HG03097 (cell line): ENCODE results near the gene MAP4K5.
A peak's percentile ranks its signal among the peaks of the same experiment; 100 is the strongest.
"Not testable (repeated sequence)": the region's sequence is repeated elsewhere in the genome, so short reads cannot be mapped to it uniquely, and the experiment has no call there.

Experiments
- ATAC-seq: cut with Tn5 transposase; IDR thresholded peaks from one replicate; pipeline ENCODE4 v1.9.1; 2021; ENCODE audit not compliant: unreplicated experiment, low FRiP score

MAP4K5 gene

DNA sequence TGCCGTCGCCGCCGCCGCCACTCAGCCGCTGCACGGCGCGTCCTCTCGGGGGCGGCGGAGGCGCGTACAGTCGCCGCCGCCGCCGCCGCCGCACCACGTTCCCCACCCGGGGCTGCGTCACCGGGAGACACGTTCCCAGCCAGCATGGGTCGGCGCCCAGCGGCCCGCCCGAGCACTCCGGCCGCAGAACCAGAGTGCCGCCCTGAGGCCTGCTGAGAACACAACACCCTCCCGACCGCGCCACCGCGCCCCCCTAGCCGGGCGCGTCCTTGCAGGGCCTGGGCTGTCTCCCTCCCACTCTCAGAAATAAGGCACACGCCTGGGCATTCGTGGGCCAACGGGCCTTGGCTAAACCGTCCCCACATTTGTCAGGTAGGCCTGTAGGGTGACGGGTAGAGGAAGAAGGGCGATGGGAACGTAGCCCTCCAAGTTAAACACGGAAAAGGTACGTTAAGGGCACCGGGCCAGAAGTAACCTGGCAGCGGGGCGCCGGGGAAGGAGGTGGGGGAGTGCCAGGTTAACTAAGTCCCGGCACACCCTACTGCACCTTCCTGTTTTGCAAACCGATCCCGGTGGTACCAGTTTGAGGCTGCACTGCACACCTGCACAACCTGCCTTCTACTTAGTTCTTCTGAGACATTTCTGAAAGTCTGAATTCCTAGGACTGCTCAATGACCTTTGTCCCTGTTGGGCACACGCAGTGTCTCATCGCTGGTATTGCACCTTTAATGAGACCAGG lies at the start of gene MAP4K5:
TSS of gene MAP4K5 (minus strand) at position 68 of the 739 bp plus-strand sequence. CDS start 520 bp downstream, outside the sequence.
- ATAC-seq, result peak; percentile 92

DNA sequence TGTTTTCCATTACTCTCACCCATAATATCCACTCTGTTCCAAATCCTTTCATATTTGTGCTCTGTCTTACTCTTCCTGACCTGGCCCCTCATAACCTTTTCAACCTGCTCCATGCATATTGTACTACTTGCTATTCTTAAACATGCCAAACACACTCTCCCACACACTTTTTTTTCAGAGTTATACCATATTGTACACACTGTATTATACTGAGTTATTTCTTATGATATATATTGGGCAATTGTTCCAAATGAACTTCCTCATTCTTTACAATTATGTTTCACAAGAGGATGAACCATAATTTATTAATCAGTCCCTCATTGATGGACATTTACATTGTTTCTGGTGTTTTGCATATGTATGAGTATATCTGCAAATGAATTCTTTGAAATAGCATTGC lies 46.1 kb upstream of the MAP4K5 start:
- ATAC-seq, result no peak

DNA sequence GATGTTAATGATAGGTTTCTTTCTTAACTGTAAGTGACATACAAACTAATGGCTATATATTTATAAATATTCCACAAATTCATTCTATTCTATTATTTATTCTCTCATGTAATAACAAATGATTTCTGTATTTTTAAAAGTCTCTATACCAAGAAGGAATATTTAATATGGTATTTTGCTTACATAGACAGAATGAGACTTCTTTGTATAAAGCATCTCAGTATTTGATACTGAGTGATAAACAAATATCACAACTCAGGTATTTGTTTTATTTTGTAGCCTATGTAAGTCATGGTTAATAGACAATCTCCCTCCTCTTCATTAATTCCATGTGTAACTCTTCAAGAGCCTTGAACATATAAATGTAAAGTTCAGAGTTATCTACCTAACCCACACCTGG lies 45.6 kb upstream of the MAP4K5 start:
- no peak for ATAC-seq

DNA sequence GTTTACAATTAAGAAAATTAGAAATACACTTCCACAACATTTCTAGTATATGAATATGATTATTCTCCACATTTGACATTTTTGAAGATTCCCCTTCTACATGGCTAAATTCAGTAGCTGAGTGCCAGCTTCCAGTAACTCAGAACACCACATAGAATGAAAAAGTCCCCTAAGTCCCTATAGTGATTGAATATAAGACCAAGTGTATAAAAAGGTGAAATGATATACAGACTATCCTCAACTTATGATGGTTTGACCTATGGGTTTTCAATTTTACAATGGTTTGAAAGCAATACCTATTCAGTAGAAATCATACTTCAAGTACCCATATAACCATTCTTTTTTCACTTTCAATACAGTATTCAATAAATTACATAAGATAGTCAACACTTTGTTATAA lies 43.4 kb upstream of the MAP4K5 start:
- no peak for ATAC-seq

DNA sequence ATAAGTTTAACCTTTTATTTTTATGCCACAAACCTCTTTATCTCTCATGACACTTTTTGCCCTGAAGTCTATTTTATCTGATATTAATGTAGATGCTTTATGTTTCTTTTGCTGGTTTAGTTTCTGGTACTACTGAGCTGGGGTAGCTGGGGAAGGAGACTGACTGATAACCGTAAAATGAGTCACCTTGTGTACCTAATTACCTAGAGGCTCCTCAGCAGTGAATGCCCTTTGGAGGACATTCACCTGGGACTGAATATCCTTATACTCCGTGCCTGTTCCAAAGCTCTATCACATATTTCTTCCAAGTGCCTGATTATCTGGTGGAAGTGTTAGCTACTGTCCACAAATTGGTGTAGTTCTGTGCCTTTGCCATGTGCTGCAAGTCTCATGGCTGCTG lies 41.5 kb upstream of the MAP4K5 start:
- ATAC-seq, result no peak

DNA sequence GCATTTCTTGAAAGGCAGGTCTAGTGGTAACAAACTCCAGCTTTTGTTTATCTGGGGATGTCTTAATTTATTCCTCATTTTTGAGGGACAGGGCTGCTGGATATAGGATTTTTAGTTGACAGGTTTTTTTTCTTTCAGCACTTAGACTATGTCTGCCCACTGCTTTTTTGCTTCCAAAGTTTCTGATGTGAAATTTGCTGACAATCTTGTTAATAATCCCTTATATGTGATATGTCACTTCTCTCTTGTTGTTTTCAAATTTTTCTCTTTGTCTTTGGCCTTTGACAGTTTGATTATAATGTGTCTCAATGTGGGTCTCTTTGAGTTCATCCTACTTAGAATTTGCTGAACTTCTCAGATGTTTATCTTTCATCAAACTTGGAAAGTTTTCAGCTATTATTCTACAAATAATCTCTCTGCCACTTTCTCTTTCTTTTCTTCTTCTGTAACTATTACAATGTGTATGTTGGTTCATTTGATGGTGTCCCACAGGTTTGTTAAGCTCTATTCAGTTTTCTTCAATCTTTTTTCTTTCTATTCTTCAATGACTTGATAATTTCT lies 37.4 kb upstream of the MAP4K5 start:
- no peak for ATAC-seq

DNA sequence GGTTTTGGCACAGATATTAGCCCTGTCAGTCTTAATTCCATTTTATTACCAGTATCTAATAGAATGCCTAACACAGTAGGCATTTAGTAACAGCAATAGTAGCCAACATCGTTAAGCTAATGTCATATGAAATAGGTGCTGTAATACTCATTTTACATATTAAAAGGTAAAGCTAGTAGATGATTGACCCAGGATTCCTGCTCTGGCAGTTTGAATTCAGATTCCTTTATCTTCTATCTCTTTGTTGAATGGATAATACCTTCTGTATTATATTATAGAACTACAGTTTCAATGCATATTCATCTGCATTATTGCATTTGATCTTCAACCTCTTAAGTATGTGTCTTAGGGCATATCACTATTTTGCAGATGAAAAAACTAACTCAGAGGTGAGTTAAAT lies 30.5 kb upstream of the MAP4K5 start:
- no peak for ATAC-seq

DNA sequence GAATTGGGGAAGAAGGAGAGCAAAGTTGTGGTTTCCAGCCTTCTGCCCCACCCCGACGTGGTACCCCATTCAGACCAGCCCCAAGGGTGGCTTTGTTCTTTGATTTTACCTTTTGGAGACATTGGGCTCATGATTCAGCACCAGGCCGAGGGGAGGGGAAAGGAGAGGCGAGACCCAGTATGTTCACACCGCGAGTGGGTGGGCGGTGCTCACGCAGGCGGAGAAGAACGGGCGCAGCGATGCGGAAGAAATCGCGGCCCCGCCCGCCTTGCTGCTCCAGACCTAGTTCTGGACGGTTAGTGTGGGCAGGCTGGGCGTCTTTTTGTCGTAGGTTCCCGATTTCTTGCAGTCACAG lies 28.5 kb upstream of the MAP4K5 start:
- no peak for ATAC-seq

DNA sequence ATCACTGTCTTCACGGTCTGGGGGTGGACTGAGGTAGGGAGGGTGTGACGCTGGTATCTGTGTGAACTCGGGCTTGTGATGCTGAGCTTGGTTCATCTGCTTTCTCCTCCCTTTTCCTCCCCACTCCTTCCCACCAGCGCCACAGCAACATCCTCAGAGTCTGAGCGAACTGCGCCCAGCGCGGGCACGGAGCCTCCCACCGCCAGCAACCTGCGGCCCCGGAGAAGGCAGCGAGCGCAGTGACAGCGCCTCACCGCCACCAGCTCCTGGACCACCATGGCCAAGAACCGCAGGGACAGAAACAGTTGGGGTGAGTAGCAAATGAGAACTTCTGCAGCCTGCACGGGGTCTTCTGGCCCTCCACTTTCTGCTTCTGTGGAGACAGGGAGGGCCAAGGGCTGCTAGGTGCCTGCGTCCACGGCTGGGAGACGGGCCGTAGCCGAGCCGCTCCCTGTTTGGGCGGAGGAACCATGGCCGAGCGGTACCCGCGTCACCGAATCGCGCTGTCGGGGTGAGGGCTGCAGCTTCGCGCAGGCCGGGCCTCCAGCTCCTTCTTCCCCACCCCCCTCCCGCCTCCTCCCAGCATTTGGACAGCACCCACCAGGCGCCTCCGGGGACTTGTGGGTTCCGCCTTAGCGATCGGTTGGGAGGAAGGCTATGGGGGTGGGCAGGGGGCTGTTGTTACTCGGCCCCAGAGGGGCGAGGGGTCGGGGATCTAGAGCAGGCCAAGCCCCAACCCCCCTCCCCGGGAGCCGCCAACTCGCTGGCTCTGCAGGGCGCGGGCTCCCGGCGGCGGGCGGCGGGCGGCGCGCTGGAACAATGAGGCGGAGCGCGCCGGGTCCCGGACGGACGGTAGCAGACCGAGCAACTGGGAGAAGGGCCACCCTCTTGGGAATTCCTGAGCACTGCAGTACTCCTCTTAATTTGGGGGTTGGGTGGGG lies 27.9 kb upstream of the MAP4K5 start, which contains the start of gene ATL1:
TSS of gene ATL1 (plus strand) at position 156 of the 941 bp plus-strand sequence. CDS start at position 277, 121 bp downstream.
- ATAC-seq, result no peak

DNA sequence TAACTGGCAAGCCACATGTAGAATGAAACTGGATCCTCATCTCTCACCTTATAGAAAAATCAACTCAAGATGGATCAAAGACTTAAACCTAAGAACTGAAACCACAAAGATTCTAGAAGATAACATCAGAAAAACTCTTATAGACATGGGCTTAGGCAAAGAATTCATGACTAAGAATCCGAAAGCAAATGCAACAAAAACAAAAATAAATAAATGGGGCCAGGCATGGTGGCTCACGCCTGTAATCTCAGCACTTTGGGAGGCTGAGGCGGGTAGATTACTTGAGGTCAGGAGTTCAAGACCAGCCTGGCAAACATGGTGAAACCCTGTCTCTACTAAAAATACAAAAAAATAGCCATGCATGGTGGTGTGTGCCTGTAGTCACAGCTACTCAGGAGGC lies 20.4 kb upstream of the MAP4K5 start:
- not testable (repeated sequence) for ATAC-seq

DNA sequence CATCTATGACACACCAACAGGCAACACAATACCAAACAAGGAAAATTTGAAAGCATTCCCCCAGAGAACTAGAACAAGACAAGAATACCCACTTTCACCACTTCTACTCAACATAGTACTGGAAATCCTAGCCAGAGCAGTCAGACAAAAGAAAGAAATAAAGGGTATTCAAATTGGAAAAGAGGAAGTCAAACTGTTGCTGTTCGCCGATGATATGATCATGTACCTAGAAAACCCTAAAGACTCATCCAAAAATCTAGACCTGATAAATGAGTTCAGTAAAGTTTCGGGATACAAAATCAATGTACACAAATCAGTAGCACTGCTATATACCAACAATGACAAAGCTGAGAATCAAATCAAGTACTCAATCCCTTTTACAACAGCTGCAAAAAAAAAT lies 19.5 kb upstream of the MAP4K5 start:
- ATAC-seq, result no peak

DNA sequence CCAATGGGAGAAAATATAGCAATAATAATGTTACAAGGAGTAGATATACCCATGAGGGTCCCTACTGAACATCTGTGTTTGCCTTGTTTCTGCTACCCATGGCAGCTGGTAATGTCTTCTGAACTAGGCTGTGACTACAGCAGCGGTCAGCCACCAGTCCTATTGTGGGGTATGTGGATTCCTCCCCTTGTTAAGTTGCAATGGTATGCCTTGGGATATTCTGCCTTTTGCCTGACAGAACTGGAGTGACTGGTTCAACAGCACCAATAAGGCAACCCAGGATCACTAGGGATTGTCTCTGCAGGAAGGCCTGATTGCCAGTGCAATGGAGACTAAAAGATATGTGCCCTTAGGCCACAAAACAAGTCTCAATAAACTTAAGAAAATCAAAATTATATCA lies 17.9 kb upstream of the MAP4K5 start:
- no peak for ATAC-seq

DNA sequence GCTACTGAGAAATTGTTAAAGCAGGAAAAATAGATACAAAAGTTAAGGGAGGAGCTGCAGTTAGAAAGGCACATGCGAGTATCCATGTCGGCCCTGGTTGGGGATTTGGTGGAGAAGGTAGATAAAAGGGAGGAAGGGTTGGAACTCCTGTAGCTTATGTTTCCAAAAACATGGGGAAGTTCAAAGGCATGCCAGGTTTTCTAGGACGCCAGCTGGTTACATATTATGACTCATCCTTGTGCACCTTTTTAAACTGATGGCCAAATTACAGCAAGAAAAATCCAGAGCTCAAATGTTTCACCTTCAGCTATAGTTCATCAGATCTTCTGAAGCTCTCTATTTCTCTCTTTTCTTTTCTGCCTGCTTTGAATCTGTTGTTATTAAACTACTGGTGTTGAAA lies 13.2 kb upstream of the MAP4K5 start:
- ATAC-seq, result no peak

DNA sequence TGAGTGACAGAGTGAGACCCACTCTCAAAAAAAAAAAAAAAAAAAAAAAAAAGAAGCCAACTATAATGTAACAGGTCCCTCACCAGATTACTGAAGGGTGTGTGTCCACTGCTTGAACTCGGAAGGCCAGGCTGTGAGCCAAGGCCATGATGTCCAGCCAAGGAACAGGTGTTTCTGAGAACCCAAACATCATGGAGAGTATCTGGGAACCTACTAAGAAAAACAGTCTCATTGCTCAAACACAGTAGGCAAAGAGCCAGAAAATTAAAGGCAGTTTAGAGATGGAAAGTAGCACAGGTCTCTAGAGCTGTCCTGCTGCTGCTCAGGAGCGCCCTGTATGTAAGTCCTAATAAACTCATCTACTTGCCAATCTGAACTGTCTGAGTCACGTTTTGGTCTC lies 12.5 kb upstream of the MAP4K5 start:
- no peak for ATAC-seq

DNA sequence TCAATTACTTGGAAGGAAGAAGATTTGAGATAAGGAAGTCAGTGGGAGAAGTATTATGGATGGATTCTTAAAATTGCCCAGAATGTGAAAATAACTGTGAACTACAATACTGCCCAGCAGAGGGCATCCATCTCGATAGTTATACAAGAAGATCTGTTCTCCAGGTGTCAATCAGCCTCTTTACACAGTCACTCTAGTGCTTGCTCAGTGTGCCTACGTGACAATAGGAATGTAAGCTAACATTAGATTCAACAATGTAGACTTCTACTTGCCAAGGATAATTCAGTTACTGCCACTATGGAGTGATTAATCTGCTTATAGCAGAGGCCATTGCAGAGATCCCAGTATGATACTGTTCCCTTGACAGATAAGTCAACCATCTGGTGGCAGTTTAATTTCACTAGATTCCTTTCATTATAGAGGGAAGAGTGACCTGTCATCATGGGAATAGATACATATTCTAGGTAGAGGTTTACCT lies 10.6 kb upstream of the MAP4K5 start:
- ATAC-seq, result no peak

DNA sequence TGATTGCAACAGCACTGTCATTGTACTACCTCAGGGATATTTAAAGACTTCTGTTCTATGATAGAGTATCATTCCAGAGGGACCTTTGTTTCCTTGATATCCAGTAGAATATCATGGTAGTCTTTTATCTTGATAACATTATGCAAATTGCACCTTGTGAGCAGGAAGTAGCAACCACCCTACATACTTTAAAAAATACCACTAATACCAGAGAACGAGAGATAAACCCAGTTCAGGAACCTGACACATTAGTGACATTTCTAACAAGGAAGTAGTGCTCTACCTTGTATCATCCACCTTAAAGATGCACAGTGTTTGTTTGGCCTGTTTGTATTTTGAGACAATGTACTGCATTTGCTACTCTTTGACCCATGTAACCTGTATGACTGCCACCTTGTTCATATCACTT lies 8.8 kb upstream of the MAP4K5 start:
- no peak for ATAC-seq

DNA sequence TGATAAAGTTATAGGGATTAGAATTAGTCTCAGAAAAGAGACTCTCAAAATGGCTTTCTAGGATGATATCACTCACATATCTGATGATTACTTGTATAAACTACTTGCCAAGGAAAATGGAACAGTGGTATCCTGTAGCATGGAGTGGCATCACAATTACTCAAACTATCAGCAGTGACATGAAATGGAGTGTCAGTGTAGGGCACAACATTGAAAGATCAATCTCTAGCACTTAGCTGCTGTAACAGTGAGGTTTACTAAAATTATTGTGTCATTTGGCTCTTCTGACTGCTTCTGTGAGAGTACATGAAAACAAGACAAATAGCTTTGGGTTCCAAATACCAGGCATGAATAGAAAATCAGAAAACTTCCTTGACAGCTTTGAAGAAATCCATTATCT lies 6.7 kb upstream of the MAP4K5 start:
- no peak for ATAC-seq

DNA sequence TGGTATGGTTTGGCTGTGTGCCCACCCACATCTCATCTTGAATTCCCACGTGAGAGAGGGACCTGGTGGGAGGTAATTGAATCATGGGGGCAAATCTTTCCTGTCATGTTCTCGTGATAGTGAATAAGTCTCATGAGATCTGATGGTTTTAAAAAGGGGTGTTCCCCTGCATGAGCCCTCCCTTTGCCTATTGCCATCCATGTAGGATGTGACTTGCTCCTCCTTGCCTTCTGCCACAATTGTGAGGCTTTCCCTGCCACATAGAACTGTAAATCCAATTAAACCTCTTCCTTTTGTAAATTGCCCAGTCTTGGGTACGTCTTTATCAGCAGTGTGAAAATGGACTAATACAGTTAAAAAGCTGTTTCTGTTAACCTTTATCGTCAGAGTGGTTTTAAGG lies 5.7 kb upstream of the MAP4K5 start:
- not testable (repeated sequence) for ATAC-seq

DNA sequence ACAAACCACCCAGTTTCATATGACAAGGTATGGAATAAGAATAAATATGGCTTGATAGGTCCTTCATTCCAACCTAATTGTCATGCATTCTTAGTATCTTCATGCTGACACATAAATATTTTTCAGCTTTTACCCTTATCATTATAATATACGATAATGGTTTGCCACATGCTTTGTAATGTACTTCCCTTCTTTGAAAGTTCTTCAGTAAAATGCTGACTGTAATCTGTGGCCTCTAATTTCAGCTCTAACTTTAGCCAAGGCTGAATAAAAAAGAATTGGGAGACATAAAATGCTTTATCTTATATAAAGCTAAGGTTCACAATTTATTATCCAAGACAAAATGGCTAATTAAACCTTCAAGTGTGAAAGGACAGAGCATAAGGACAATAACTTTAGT lies 2.6 kb upstream of the MAP4K5 start:
- ATAC-seq, result no peak

DNA sequence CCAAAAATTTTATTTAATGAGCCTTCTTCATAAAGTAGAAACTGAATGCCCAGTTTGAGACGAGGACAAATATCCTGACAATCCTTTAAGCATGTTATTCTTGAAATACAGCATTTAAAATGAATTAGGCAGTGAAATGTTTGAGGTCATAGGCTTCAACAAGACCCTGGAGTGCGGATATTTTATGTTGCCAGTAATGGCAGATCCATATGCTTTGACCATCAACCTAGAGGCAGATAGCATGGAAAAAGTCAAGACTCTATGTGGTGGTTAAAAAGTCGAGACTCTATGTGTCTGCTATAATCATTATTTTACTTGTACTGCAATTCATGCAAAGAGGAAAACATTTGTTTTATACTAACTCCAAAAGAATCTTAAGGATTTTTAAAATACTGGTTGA lies 2.0 kb upstream of the MAP4K5 start:
- ATAC-seq, result no peak

DNA sequence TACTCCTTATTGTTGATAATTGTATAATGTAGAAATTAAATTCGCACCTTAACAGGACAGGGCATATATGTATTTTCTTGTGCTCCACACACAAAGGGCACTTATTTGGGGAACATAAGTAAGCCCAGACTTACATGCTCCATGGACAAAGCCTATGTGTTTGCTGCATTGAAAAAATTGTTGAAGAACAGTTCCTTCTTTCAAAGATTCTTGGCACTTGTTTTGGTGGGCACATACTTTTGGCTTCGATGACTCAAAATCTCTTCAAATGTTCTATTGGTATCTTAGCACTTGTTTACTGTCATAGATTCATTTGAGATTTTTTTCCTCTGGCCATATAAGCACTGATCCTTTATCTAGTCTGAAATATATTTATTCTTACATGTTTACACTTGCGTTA lies 1.4 kb upstream of the MAP4K5 start:
- no peak for ATAC-seq
